ENCODE results near the gene NCAPG2. TPM values are rescaled to one million over a fixed set of nuclear protein-coding genes. Genes with fewer than 3 reads are reported as not detected.

NCAPG2 gene
- polyA plus RNA-seq, 3 donors: 1.1 to 3.1 (median 1.7) TPM

- 80% methylated on average over 1 of the region's 1 CpG for WGBS (ENCODE audit: insufficient coverage)
- TF ChIP-seq, protein P1, sequence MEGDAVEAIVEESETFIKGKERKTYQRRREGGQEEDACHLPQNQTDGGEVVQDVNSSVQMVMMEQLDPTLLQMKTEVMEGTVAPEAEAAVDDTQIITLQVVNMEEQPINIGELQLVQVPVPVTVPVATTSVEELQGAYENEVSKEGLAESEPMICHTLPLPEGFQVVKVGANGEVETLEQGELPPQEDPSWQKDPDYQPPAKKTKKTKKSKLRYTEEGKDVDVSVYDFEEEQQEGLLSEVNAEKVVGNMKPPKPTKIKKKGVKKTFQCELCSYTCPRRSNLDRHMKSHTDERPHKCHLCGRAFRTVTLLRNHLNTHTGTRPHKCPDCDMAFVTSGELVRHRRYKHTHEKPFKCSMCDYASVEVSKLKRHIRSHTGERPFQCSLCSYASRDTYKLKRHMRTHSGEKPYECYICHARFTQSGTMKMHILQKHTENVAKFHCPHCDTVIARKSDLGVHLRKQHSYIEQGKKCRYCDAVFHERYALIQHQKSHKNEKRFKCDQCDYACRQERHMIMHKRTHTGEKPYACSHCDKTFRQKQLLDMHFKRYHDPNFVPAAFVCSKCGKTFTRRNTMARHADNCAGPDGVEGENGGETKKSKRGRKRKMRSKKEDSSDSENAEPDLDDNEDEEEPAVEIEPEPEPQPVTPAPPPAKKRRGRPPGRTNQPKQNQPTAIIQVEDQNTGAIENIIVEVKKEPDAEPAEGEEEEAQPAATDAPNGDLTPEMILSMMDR (IDR thresholded peaks at IDR 0.05): no peak
- H3K9ac ChIP-seq (ENCODE audit: insufficient read depth, low read length, poor library complexity, severe bottlenecking): no peak overlapping the region
- intact Hi-C loops (cut with micrococcal nuclease): no loop called here
- H3K4me3 ChIP-seq (replicated peaks in 1 of 3; ENCODE audit: low read depth in 2 of 3, low read length in 3 of 3): no peak overlapping the region
- H4K20me1 ChIP-seq (ENCODE audit: insufficient read depth, low read length): no peaks in the 10 kb centered on the region
- Mint-ChIP-seq H3K4me3 (no peak overlapping the region), H3K27ac (peak overlapping the region in 1 of 7 donors; percentile 78), H3K4me1 (peaks cover 37% of the 10 kb centered on the region), H3K9me3 (peaks cover 2 to 12% (median 6%) of the 10 kb centered on the region in 7 donors), H3K27me3 (ENCODE audit: low read depth in 3 of 3) (peaks cover 0 to 5% (median 1%) of the 10 kb centered on the region in 3 donors), H3K36me3 (no peaks in the 10 kb centered on the region)
- H3K79me2 ChIP-seq (ENCODE audit: insufficient read depth, low read length): no peaks in the 10 kb centered on the region
- H3K27ac ChIP-seq (ENCODE audit: low read depth in 1 of 2, low read length in 2 of 2): peak overlapping the region in 1 of 2 donors; percentile 26
- peaks cover 0 to 8% of the 10 kb centered on the region in 2 donors for H3K9me3 ChIP-seq (replicated peaks in 1 of 2; ENCODE audit: control insufficient read depth in 1 of 2, insufficient read depth in 1 of 2, low read length in 2 of 2)
- no peak overlapping the region for H3K4me2 ChIP-seq (replicated peaks; ENCODE audit: extremely low read depth, low read length, poor library complexity, severe bottlenecking)
- H3K27me3 ChIP-seq (ENCODE audit: control insufficient read depth in 2 of 2, insufficient read depth in 2 of 2, low read length in 2 of 2): no peaks in the 10 kb centered on the region
- H3K4me1 ChIP-seq (ENCODE audit: control insufficient read depth in 1 of 2, insufficient read depth in 2 of 2, low read length in 2 of 2): peaks cover 33 to 37% of the 10 kb centered on the region in 2 donors
- H3K36me3 ChIP-seq (replicated peaks in 1 of 2; ENCODE audit: control insufficient read depth in 1 of 2, insufficient read depth in 2 of 2, low read length in 2 of 2): no peaks in the 10 kb centered on the region
- no peak for DNase-seq
- H2AFZ ChIP-seq (ENCODE audit: insufficient read depth, low read depth, low read length, poor library complexity, severe bottlenecking): no peak overlapping the region
Observed at GRCh38 chr7:158716802-158717201, 12.2 kb upstream of the NCAPG2 start.

DNA sequence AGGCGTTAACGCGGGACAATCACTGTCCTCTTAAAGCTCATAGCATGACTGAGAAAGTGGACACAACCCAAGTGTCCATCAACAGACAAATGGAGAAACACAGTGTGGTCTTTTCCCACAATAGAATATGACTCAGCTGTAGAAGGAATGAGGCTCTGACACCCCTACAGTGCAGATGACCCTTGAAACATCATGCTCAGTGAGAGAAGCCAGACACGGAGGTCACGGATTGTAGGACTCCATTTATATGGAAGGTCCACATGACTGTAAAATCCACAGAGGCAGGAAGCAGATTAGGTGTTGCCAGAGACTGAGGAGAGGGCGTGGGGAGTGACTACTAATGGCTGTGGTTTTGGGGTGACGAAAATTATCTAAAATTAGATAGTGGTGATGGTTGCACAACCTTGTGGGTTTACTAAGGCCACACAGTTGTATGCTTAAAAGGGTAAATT, 6.1 kb upstream of the NCAPG2 start:
- TF ChIP-seq, protein P1 (IDR thresholded peaks at IDR 0.05): no peak
- Histone ChIP-seq H3K9me3 (replicated peaks in 1 of 2; ENCODE audit: control insufficient read depth in 1 of 2, insufficient read depth in 1 of 2, low read length in 2 of 2) (peaks cover 0 to 20% of the 10 kb centered on the region in 2 donors), H3K4me2 (replicated peaks; ENCODE audit: extremely low read depth, low read length, poor library complexity, severe bottlenecking) (peak overlapping the region; percentile 72), H3K79me2 (ENCODE audit: insufficient read depth, low read length) (peaks cover 17% of the 10 kb centered on the region), H3K27me3 (ENCODE audit: control insufficient read depth in 2 of 2, insufficient read depth in 2 of 2, low read length in 2 of 2) (no peaks in the 10 kb centered on the region), H3K9ac (ENCODE audit: insufficient read depth, low read length, poor library complexity, severe bottlenecking) (peak overlapping the region; percentile 53), H2AFZ (ENCODE audit: insufficient read depth, low read depth, low read length, poor library complexity, severe bottlenecking) (peak overlapping the region; percentile 78), H3K4me1 (ENCODE audit: control insufficient read depth in 1 of 2, insufficient read depth in 2 of 2, low read length in 2 of 2) (peaks cover 55 to 62% of the 10 kb centered on the region in 2 donors), H4K20me1 (ENCODE audit: insufficient read depth, low read length) (no peaks in the 10 kb centered on the region), H3K27ac (ENCODE audit: low read depth in 1 of 2, low read length in 2 of 2) (peak overlapping the region; percentile 92 to 97), H3K4me3 (replicated peaks in 1 of 3; ENCODE audit: low read depth in 2 of 3, low read length in 3 of 3) (peak overlapping the region in 2 of 3 experiments; percentile 24 to 62), H3K36me3 (replicated peaks in 1 of 2; ENCODE audit: control insufficient read depth in 1 of 2, insufficient read depth in 2 of 2, low read length in 2 of 2) (no peaks in the 10 kb centered on the region)
- WGBS (ENCODE audit: insufficient coverage): 33% methylated on average over 7 of the region's 7 CpGs
- intact Hi-C loops (cut with micrococcal nuclease): no loop called here
- Mint-ChIP-seq H3K4me3 (peak overlapping the region in 1 of 2 donors; percentile 52), H3K4me1 (peaks cover 51% of the 10 kb centered on the region), H3K36me3 (peaks cover 4 to 11% of the 10 kb centered on the region in 2 donors), H3K27ac (peak overlapping the region in 6 of 7 donors; percentile 93 to 99 (median 98)), H3K27me3 (ENCODE audit: low read depth in 3 of 3) (peaks cover 0 to 2% (median 0%) of the 10 kb centered on the region in 3 donors), H3K9me3 (peaks cover 5 to 31% (median 10%) of the 10 kb centered on the region in 7 donors)
- peak; percentile 89 to 98 (median 97) for DNase-seq
